Inferior parietal cortex (tissue), 1 donor: ENCODE measurements around the gene MAB21L2.

Source experiments
- DNase-seq: peaks from one replicate; pipeline ENCODE4 v3.0.0-alpha.2; 2016; ENCODE audit errors: extremely low spot score

MAB21L2 gene

DNA sequence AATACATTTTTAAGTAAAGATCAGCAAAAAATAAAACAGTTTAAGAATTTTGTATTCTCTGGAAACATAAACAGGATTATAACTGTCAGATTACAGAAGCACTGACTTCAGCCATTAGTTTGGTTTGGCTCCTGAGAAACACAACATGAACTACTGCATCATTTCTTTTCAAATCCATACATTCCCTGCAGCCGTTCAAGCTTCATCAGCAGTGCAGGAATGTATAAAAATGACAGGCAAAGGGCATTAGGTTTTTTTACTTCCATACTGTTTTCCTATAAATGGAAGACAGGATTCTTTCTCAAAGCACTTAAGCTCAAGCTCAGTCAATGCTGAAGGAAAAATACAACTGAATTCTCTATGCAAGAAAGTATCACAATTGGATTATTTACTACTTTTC, 4.2 kb upstream of the MAB21L2 start:
- DNase-seq = no peak

DNA sequence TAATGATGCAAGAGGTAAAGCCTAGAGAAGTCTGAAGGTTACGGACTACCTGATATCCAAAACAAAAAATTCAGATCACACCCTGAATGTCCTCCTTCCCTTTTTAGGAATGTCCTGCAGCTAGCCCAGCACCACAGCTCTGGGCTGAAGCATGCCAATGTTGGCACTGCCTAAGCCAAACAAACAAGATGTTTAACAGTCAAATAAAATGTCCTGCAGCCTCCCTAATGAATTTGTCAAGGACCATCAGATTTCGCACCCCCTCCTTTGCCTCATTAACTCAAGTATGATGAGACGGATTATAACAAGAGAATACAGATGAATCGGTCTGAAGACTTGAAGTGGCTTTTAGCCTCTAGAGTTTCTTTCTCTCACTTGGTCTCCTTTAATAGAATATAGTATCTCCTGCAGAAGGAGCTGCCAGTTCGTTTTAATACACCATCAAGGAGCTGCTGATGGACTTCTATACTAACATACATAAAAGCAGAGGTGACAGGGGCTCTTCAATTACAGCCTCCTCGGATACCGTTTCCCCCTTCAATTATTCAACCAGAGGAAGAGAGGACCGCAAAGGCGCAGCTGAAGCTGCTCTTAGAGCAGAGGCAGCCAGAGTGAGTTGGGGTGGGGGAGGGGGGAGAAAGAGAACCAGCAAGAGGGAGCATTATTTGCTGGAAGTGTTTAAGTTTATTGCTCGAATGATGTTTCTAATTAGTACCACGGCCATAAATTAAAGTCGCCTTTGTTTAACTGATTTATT, 3.0 kb upstream of the MAB21L2 start:
- DNase-seq = no peak

DNA sequence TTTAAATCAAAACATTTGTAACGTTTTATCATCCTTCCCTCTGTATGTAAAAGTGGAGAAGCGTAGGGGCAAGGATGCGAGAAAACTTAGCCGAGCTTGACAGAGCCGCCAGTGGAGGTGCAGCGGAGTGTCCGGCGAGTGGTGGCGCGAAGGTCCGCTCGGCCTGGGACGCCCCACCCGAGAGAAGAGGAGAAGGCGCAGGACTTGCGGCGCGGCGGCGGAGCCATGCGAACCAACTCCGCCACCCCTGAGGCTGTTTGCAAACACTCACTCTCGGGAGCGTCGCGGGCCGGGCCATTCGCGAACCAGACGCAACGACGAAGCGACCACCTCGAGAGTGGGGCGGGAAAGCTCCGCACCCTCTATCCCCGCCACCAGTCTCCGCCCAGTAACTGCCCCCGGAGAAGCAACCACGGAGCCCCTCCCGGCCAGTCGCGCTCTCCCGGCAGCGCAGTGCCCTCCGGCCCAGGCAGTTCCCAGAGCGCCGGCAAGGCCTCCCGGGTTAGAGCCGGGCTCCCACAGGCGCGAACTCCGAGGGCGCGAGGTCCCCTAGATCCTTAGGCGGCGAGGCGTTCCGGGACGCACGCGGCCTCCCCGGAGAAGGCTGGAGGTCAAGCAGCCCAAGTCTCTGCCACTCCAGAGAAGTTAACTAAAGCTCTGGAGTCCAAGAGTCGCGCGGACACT, 2.3 kb upstream of the MAB21L2 start:
- DNase-seq = no peak

DNA sequence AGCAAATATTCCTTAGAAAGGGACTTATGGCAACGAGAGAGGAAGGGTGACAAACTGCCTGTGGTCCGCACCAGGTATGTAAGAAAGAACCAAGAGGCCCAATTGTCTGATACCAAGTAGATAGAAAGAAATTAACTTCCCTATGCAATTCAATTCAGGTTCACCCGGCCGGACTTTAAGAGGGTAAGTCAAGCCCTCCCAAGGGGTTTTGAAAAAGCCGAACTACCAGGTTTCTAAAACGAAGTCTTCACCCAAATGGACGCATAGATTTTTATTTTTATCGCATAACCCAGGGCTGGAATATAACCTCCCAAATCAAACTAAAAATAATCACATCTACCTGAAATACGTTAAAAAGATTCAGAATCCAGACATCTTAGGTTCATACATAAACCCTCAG, 1.6 kb upstream of the MAB21L2 start:
- no peak for DNase-seq

GRCh38 chr4:150581056-150581605, 820 bp upstream of the MAB21L2 start:
- DNase-seq = no peak

DNA sequence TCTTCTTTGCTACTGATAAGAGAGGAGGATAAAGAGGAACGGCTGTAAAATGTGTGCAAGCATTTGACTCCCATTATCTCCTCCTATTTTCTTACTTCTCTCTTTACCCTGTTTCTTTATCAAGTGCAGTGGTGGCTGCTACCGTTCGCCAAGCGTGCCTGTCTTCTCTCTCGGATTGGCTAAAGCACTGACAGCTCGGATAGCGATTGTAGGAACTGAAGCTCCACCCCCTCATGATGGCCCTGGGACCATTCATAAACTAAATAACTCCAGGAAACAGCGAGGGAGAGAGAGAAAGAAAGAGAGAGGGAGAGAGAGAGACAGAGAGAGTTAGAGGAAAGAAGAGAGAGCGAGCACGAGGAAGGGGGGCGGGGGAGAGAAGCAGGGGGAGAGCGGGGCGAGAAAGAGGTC, 305 bp upstream of the MAB21L2 start:
- DNase-seq = no peak

GRCh38 chr4:150582873-150583286, 929 bp downstream of the MAB21L2 start:
- no peak for DNase-seq

DNA sequence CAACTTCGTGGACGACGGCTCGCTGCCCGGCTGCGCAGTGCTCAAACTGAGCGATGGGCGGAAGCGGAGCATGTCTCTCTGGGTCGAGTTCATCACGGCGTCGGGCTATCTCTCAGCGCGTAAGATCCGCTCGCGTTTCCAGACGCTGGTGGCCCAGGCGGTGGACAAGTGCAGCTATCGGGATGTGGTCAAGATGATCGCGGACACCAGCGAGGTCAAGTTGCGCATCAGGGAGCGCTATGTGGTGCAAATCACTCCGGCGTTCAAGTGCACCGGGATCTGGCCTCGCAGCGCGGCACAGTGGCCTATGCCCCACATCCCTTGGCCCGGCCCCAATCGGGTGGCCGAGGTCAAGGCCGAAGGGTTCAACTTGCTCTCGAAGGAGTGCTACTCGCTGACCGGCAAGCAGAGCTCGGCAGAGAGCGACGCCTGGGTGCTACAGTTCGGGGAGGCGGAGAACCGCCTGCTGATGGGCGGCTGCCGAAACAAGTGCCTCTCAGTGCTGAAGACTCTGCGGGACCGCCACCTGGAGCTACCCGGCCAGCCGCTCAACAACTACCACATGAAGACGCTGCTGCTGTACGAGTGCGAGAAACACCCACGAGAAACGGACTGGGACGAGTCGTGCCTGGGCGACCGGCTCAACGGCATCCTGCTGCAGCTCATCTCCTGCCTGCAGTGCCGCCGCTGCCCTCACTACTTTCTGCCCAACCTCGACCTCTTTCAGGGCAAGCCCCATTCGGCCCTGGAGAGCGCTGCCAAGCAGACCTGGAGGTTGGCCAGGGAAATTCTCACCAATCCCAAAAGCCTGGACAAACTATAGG, 1.5 kb downstream of the MAB21L2 start:
- no peak for DNase-seq

DNA sequence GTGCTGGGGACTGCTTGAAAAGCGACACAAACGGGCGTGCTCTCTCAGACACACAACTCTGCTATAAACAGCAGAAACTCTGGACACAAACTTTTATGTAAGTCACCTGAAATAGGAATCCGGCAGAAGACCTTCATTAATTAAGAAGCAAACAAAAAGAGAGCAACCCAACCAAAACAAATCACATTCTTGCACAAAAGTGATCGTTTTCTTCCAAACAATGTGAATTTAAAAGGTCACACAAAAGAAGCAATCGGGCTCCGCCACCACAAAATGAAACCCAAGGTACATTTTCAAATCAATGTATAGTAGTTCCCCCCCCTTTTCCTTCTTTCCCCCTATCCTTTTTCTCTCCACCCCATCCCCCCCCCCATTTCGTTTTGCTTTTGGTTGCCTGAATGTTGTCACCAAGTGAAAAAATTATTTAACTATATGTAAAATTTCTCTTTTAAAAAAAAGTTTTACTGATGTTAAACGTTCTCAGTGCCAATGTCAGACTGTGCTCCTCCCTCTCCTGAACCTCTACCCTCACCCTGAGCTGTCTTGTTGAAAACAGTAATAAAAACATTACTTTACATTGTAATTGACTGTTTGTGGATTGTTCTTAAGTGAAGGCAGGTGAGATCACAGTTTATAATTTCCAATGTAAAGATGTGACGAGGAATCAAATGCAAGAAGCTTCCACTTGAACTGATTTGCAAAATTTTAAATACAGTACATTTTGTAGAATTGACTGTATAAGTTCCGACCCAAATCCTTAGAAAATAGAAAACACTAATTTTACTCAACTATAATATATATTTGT, 2.4 kb downstream of the MAB21L2 start:
- no peak for DNase-seq

DNA sequence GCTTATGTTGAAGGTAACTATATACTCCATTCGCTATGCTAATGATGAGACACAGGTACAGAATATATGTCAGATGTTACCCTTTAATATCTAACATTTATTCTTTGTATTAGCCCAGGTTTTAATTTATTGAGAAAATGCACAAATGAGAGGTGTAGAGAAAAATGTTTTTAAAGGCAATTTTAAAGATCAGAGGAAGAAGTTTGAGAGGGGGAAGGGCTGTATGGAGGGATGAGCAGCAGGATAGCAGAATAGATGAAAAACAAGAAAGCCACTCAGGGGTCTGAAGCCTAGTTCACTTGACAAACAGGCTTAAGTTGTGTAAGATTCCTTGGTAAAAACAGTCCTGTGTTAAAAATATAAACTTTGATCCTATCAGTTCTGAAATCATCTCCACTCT, 3.7 kb downstream of the MAB21L2 start:
- no peak for DNase-seq

DNA sequence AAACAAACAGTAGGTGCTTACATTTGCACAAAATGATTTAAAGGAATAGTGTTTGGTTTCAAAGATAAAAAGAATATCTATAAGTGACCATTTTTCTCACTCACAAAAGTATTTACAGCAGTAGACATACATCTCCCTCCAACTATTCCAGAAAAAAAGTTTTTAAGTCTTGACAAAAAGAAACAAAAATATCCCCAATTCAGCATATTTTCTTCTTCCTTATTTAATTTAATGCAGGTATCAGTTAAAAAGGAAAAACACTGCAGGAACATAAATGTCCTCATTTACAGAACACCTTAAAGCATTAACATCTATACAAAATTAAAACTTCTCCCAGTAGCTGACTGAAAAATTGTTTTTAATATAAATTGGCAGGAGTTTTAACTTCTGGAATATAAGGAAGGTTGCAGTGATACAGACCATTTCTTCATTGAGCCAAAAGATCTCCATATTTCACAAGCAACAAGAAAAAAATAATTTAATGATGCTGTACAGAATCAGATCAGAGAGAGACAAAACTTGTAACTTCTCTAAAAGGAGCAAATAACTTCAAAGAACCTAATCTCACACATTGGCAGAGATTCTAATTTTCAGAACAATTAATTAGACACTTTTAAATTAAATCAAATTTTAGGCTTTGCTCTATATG, 4.3 kb downstream of the MAB21L2 start:
- DNase-seq = no peak

- DNase-seq = no peak
Observed at GRCh38 chr4:150588316-150588715, 6.4 kb downstream of the MAB21L2 start.

GRCh38 chr4:150589157-150589556, 7.2 kb downstream of the MAB21L2 start:
- DNase-seq = no peak

DNA sequence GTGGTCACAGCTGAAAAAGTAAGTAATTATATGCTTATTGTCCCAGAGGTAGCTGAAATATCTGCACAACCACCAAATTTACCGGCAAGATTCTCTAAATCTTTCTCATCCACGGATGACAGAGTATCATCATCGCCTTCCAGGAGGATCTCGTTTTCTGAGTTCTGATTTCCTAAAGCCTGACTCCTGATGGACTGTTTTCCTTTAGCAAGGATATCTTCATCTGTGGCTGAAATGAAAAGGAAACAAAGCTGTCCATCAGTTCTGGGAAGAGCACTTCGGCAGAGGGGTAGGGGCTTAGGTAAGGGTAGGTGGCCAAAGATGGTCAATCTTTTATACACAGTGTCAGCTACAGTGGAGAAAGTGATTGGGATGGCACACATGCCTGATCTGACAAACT, 8.7 kb downstream of the MAB21L2 start:
- no peak for DNase-seq

DNA sequence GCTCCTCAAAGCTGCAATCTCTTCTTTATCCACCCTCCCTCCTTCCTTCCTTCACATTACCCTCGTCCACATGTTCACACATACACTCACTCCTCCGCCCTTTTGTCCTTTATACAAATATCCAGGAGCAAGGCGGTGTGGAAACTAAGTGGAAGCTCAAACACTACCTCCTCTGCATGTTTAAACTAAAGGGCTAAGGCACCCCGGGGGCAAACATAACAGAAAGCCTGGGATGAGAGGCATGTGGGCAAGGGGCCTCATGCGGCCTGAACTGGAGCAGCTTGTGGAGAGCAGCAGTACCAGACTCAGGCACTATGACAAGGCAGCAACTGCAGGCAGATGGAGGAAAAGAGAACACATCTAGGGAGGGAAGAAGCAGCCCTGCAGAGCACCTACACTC, 9.5 kb downstream of the MAB21L2 start:
- DNase-seq = no peak

- DNase-seq = no peak
Observed at GRCh38 chr4:150591904-150592303, 10.0 kb downstream of the MAB21L2 start.

GRCh38 chr4:150593996-150594395, 12.0 kb downstream of the MAB21L2 start:
- DNase-seq = no peak

GRCh38 chr4:150598909-150599308, 17.0 kb downstream of the MAB21L2 start:
- DNase-seq = no peak

DNA sequence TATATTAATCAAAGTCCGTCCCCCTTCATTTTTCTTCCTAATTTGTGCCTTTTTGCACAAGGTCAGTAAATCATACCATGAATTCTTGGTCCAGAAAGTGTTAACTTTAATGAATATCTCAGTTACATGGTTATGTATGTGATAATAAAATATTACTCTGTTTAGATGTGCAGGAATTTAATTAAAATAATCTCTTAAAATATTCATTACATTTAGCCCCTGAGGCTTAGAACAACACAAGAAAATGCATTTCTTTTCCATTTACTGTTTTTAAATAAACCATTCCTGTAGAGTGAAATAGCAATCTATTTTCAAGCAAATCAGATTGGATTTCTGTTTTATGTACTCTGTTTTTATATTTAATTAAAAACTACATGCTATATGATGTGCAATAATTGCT, 17.6 kb downstream of the MAB21L2 start:
- DNase-seq = no peak

- DNase-seq = no peak
Observed at GRCh38 chr4:150600812-150601445, 19.0 kb downstream of the MAB21L2 start.
